NCI-H748 (cell line): ENCODE results near the gene PRAME.
"Not testable (repeated sequence)": the region's sequence is repeated elsewhere in the genome, so short reads cannot be mapped to it uniquely, and the experiment has no call there.

Experiments
- DNase-seq: peaks from one replicate; lab custom pipeline; 2025; ENCODE audit not compliant: unreplicated experiment; lab: John Stamatoyannopoulos, UW

Gene PRAME

DNA sequence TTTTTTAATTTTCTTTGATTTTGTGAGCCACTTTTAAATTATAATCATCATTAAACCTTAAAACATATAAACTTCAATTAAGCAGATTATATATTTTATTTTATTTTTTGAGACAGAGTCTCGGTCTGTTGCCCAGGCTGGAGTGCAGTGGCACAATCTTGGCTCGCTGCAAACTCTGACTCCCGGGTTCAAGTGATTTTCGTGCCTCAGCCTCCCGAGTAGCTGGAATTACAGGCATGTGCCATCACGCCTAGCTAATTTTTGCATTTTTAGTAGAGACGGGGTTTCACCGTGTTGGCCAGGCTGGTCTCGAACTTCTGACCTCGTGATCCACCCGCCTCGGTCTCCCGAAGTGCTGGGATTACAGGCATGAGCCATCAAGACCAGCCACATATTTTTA lies 22.5 kb upstream of the PRAME start:
- not testable (repeated sequence) for DNase-seq

DNA sequence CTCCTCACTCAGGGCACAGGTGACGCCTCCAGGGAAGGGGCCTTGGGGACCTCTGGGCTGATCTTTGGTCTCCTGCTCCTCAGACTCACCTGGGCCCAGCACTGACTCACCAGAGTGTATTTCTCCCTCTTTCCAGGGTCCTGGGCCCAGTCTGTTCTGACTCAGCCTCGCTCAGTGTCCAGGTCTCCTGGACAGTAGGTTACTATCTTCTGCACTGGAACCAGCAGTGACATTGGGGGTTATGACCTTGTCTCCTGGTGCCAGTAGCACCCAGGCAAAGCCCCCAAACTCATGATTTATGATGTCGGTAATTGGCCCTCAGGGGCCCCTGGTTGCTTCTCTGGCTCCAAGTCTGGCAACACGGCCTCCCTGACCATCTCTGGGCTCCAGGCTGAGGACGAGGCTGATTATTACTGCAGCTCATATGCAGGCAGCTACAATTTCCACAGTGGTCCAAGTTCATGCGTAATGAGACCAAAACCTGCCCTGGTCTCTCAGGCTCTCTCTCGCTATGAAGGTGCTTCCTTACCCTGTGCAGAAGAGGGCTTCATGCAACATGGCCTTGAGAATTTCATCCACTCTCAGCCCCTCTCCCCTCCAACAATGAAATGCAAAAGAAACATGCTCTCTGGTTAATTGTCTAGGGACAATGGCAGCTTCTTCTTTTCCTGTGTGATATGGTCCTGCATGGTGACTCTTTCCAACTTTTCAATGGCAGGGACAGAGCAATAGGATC lies 21.0 kb upstream of the PRAME start:
- DNase-seq, result no peak

DNA sequence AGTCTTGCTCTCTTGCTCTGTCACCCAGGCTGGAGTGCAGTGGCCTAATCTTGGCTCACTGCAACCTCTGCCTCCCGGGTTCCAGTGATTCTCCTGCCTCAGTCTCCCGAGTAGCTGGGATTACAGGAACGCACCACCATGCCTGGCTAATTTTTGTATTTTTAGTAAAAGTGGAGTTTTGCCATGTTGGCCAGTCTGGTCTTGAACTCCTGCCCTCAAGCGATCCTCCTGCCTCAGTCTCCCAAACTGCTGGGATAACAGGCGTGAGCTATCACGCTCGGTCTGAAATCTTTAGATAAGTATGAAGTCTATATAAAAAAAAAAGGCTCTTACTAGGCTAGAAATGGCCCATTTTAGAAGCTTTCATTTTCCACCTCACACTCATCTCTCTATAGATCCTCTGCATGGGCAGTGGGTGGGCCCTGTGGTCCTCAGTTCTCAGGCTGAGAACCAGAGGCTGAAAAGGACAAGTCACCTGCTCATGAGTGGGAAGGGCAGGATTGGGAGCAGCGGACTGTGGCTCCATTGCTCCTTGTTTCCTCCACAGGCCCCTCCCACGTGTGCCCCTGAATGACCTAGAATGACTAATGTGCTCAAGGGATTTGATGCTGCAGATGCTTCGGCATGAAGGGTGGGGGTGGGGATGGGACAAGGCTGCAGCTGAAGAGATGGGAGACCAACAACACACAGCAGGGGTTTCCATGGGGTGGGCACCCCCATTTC lies 19.8 kb upstream of the PRAME start:
- DNase-seq, result no peak

DNA sequence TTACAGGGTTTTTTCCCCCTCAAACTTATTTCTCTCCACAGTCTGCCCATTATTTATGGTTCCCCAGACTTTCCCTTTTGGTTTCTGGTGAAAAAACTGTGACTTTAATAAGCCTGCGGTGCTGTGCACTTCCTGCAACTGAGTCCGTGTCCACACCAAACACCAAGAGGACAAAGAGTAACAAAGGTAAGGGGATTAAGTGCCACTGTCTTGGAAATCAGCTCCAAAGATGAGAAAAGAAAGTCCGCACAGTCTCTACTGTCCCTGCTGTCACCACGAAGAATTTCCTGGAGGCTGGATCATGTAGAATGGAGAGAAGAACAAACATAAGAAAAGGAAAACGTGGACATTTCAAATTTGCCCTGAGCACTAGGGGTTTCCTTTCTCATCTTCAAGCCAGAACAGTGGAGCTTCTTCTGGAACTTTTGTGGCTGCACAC lies 17.9 kb upstream of the PRAME start:
- no peak for DNase-seq

DNA sequence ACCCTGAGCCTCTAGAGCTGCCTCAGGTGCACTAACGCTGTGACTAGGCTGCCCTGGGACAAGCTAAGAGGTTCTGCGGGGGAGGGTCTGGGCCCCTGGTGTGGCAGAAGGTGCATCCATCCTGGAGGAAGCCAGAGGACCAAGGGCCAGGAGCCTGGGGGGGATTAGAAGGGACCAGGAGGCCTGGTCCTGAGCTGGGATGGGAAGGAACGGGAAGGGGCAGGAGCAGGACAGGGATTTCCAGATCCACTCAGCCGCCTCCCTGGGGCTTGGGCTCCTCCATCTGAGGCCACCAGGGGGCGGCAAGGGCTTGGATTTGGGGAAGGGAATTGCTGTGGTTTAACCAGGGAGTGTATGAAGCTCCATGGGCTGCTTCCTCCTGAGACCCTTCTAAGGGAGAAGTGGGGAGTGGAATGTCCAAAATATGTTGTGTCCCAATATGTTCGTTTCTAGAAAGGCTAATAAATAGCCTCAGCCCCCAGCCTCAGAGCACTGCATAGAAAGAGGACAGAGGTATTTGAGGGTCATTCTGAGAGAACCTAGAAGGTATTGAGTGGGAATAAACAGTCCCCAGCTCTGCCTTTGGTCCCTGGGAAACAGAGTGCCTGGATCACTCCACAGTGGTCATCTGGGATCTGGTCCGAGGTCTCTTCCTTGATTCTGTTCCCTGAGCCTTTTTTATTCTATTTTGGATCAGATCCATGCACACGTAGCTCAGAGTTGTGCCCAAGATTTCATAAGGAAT lies 17.4 kb upstream of the PRAME start:
- peak; percentile 35 for DNase-seq

DNA sequence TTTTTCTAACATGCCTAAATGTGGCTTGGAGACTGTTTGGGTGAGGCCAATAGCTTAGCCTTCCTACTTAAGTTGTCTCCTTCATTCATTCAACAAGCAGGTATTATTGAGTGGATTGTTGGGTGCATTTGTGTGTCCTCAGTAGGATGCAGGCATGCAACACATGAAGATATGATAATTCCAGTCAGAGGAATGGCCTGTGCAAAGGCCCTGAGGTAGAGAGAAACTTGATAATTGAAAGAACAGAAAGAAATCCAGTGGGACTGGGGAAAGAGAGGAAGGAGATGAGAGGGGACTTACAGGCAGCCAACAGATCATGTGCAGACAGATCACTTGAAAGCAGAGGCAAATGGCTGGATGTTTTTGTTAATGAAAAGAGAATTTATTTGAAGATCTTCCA lies 15.3 kb upstream of the PRAME start:
- DNase-seq, result no peak

DNA sequence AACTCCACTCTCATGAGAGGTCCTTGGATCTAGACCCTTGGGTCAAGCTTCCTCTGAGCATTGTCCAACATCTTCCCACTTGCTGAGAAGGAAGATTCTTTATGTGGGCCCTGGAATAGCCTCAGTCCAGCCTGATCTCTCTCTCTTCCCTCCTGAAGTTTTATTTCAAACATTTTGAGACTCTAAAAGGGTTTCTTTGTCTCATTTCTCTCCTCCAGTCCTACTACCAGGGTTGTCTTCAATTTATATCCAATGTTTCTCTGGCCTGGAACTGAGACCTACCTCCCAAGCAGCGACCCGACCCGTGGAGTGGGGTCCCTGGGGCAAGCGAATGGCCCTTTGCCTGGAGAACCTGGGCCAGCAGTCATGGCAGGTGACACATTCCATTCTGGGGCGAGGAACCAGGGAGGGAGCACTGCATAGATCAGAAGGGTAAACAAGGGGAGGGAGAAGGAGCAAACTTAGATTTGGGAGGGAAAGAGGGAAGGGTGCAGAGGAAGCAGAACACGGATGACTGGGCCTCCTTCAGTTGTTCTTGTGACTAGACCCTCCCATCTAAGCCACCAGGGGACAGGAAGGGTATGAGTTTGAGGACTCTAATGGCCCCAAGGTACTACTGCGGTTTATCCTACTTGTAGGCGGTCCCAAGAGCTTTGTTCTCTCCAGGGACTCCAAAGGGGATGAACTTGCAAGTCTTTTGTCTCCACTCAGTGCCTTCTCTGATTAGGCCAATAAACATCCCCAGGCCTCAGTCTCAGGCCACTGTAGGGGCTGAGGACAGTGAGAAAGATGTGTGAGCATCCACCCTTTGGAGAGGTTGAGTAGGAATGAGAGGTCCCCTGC lies 14.2 kb upstream of the PRAME start:
- DNase-seq, result no peak

DNA sequence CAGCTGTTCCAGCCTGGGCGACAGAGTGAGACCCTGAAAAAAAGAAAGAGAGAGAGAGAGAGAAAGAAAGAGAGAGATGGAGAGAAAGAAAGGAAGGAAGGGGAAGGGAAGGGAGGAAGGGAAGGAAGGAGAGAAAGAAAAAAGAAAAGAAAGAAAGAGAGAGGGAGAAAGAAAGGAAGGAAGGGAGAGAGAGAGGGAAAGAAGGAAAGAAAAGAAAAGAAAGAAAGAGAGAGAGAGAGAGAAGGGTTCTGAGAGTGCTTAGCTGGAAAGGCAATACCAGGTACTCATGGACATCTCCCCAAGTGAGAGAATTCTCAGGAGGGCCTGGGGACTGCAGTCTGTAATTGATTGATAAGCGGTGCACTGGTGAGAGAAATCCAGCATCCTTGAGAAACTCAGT lies 12.8 kb upstream of the PRAME start:
- DNase-seq, result no peak

DNA sequence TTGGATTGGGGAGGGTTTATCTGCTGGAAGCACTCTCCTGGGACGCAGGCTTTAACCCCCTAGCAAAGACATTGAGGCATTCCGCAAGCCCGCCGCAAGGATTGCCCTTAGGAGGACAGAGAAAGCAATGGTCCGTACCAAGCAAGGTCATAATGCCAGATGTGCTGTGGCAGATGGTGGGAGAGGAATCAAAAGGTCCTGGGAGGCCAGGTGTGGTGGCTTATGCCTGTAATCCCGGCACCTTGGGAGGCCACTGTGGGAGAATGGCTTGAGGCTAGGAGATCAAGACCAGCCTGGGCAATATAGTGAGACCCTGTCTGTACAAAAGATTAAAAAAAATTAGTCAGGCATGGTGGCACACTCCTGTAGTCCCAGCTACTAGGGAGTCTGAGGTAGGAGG lies 12.4 kb upstream of the PRAME start:
- DNase-seq, result no peak

DNA sequence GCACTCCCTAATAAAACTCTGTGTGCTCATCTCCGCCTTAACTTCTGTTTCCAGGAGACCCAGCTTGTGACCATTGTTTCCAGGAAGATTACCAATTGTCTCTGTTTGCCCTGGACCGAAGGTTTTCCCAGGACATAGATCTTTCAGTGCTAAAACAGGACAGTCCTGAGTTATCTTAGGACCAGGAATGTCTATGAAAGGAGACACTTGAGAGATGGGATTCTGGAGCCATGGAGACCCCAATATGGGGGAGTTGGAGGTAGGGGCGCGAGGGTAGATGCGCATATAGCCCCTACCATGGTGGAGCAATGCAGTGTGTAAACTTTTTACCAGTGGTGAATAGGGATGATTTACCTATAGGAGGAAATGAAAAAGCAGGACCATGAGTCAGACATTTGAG lies 10.2 kb upstream of the PRAME start:
- no peak for DNase-seq

DNA sequence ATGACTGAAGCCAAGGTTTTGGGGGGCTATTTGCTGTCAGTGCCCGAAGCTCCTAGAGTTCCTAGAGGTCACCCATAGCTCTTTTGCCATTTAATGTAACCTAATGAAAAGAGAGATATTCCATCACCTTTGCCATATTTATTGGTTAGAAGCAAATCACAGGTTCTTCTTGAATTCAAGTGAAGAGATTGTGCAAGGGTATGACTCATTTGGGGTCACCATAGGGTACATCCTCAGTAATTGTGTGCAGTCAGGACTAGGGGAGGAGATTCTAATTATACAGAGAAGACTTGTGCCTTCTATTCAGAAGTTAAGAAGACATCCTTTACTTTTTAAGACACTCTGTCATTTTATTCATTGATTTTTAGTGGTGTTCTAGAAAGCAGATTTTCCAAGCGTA lies 6.9 kb upstream of the PRAME start:
- no peak for DNase-seq

DNA sequence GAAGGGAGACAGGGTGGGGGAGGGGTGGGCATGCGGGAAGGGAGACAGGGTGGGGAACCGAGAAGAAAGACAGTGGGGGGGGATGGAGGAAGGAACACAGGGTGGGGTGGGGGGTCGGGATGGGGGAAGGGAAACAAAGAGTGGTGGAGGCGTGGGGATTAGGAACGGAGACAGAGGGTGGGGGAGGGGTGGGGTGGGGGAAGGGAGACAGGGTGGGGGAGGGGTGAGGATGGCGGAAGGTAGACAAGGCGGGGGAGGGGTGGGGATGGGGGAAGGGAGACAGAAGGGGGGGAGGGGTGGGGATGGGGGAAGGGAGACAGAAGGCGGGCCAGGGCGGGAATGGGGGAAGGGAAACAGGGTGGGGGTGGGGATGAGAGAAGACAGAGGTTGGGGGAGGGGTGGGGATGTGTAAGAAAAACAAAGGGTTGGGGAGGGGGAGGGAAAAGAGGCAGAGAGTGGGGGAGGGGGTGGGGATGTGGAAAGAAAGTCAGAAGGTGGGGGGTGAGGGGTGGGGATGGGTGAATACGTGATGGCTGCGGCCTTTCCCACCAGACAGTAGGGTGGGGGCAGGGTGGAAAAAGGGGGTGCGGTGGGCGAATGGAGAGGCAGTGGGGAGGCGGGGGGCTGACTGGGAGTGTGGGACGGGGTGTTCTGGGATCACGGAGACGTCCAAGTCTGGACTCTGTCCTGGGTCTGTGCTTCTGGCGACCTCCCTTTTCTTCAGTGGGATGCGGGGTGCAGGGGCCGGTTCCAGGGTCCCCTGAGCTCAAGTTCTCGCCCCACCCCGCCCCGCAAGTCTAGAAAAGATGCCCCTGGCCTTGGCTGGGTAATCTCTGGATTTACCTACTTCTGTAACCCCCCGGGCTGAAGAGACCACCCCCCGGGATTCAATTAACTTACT lies 744 bp downstream of the PRAME start:
- DNase-seq, result peak; percentile 1

DNA sequence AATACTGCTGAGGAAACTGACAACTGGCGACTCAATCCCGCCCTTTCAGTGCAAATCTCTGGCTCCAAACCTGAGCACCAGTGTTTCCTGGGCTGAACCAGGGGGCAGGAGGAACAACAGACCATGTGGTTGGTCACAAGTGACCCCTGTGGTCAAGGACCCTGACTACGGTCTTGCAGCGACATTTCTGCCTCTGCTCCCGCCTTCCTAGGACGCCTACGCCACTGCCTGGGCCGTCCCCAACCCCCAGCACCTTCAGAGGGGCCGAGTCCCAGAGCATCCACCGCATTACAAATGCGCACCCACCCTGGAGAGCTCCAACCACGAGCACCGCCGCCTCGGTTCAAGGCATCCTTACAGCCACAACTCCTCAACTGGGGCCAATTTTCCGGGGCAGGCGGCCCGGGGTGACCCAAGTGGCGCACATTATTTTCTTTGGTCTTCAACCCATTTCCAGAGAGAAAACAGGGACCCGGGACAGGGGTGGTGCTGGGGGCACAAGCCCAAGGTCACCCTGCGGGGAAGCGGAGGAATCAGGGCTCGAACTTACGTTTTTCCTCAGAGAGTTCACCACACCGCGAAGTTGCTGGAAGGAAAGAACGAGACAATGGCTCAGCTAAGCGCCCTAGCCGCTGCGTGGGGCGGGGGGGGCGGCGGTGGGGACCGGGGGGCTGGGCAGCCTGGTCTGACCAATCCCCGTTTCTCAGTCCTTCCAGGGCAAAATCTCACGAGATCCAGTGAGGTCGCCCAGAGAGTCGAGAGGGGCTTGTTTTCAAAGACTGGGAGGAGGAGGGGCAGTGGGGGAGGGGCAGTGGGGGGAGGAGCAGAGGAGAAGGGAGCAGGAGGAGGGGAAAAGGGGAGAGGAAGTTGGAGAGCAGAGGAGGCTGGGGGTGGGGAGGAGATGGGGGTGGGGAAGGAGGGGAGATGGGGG lies 1.8 kb downstream of the PRAME start:
- peak; percentile 26 for DNase-seq

DNA sequence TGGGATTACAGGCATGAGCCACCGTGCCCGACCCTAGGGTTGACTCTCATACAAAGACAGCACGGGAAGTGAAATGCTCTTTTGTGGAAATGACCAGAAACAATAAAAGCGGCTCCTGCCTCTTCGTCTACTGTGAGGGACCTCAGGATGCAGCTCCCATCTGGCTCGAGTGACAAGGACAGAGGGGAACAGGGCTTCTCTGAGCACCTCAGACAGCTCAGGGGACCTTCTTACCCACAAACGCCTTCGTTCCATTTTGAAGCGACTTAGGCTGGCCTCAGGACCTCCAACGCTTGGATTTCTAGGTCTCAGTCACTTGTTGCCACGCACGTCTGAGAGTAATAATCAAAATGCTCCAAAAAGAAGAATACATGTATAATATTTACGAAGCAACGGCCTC lies 2.5 kb downstream of the PRAME start:
- no peak for DNase-seq

DNA sequence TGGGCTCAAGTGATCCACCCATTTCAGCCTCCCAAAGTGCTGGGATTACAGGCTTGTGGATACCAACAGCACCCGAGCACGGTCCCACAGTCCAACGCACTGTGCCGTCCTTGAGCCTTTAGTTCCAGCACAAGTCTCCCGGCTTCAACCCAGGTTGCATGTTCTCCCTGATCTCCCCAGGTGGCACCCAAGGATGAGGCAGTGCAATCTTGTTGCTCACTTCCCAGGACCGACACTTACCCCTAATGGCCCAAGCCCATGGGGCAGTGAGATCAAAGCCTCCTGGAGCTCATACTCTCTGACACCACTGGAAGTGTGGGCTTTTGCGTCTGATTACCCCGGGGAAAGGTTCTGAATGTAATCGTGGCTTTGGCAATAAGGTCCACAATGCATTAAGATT lies 3.5 kb downstream of the PRAME start:
- no peak for DNase-seq

DNA sequence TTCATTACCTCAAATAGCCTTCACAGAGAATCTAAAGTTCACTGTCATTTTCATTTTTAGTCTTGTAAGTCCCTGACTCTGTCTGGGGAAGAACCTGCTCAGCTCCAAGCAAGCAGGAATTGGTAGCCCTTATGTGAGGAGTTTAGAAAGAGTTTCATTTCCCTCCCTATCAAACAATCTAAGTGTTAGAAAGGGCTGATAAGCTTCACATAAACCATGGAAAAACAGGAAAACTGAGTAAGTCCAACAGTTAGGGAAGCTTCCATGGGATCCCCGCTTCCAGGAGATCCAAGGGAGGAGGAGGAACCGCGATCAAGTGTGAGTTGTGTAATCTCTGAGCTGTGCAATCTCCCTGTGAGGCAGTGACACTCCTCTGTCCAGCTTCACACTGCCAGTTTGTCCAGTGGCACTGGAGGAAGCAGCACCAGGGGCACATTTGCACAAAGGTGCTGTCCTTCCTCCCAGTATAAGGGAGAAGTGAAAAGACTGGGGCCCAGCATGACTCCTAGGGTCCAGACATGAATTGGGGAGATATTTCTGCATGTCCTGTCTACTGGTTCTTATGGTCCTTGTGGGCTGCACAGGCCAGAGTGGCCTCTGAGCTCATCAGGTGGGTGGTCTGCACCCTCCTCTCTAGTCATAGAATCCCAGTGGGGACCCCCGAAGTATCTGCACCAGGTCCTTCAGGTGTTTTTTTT lies 4.3 kb downstream of the PRAME start:
- no peak for DNase-seq

DNA sequence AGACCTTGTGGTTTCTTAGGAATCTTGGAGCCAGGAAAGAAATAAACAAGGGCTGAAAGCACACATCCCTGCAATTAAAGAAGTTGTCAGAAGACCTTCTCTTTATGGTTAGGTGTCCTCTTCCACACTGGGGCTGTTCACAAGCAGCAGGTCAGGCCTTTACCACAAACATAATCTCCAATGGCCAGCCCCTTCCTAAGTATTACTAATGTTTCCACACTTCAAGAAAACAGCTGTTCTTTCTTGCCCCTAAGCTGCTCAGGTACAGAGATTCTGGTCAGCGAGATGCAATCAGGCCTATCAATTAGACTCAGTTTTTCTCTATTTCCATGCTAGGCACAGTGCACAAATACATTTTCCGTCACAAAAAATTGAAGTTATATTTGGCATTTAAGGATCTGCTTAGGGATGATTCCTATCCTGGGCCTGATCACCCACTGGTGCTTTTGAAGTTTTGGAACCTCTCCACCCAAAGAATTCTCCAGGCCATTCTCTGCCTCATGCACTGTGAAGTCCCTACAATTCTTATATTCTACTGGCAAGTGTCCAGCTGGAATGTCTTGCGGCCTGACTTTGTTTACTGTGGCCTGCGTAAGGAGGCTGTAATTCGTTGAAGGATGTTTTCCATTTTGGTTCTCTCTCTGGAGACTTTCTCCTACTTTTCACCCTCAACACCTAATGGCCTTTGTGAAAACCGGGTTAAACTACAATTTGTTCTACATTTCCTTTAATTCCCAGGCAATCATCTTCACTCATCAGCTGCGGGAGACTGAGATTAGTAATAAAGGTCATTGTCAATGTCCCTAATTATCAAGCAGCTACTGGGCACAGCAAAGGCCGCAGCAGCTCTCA lies 5.1 kb downstream of the PRAME start:
- DNase-seq, result no peak

DNA sequence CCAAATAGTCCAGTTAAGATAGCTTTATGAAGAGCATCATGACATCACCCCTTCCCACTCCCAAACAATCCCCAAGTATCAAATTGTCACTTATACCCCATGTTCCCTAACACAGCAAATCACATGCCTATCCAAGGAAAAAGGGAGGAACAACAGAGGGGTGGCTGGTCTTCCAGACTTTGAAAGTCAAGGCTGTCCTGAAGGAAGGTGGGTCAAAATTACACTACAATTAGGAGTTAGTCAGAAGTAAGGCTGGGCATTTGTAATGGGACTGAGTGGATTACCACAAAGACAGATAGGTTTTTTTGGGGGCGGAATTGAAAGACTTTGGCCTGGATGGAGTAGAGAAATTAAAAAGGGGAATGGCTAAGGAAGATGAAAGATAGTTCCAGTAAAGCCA lies 5.9 kb downstream of the PRAME start:
- no peak for DNase-seq
